ENCODE measurements around the gene SLC2A11. TPM values are rescaled to one million over a fixed set of nuclear protein-coding genes. Genes with fewer than 3 reads are reported as not detected.

SLC2A11 gene
- total RNA-seq, 1 experiment from 2014 or later, result 18.9 TPM

DNA sequence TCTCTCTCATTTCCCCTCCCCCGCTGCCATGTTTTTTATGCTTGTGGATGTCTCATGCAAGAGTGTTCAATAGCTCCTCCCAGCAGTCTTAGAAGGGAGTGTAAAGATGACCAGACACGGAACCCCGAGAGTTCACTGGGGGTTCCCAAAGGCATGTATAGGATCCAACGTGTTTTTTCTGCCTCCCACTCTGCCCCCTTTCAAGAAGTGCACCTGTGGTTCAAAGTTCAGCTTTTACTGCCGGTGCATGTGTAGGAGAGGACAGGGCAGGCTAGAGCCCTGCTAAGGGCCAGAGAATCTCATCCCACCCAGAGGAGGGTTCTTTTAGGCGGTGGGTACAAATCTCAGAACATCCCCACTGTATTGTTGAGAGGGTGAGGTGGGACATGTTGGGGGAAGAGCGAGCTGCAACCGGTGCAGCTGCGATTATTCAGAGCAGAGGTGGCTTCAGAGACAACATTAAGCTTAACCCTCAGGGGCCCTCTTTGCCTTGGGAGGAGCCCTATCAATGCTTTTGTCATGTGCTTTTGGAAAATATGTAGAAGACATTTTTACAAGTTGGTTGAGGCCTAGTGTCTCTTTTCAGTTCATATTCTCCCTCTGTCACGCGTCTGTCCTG is 51.0 kb downstream of the SLC2A11 start:
- Mint-ChIP-seq H3K36me3 (ENCODE audit: insufficient read depth, unreplicated experiment) (peaks cover 5% of the 10 kb centered on the region), H3K4me3 (ENCODE audit: low read depth, unreplicated experiment) (no peak overlapping the region), H3K4me1 (ENCODE audit: low read depth, unreplicated experiment) (peaks cover 7% of the 10 kb centered on the region), H3K27ac (ENCODE audit: unreplicated experiment) (no peak overlapping the region), H3K27me3 (ENCODE audit: unreplicated experiment) (peaks cover 19% of the 10 kb centered on the region), H3K9me3 (ENCODE audit: low read depth, unreplicated experiment) (no peaks in the 10 kb centered on the region)
- CTCF ChIA-PET, result no interaction called here
- no TSS peak for BruUV-seq (replicated peaks)
- TF ChIP-seq, protein P1, sequence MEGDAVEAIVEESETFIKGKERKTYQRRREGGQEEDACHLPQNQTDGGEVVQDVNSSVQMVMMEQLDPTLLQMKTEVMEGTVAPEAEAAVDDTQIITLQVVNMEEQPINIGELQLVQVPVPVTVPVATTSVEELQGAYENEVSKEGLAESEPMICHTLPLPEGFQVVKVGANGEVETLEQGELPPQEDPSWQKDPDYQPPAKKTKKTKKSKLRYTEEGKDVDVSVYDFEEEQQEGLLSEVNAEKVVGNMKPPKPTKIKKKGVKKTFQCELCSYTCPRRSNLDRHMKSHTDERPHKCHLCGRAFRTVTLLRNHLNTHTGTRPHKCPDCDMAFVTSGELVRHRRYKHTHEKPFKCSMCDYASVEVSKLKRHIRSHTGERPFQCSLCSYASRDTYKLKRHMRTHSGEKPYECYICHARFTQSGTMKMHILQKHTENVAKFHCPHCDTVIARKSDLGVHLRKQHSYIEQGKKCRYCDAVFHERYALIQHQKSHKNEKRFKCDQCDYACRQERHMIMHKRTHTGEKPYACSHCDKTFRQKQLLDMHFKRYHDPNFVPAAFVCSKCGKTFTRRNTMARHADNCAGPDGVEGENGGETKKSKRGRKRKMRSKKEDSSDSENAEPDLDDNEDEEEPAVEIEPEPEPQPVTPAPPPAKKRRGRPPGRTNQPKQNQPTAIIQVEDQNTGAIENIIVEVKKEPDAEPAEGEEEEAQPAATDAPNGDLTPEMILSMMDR (IDR thresholded peaks at IDR 0.05; ENCODE audit: unreplicated experiment), result no peak
- intact Hi-C loops (cut with micrococcal nuclease; ENCODE audit: unreplicated experiment), result no loop called here
- no peak for DNase-seq

- no peak overlapping the region for H3K4me3 Mint-ChIP-seq (ENCODE audit: low read depth, unreplicated experiment)
- intact Hi-C loops (cut with micrococcal nuclease; ENCODE audit: unreplicated experiment), result no loop called here
- no peaks in the 10 kb centered on the region for H3K9me3 Mint-ChIP-seq (ENCODE audit: low read depth, unreplicated experiment)
- no peak overlapping the region for H3K27ac Mint-ChIP-seq (ENCODE audit: unreplicated experiment)
- BruUV-seq (replicated peaks), result no TSS peak
- H3K4me1 Mint-ChIP-seq (ENCODE audit: low read depth, unreplicated experiment), result peaks cover 10% of the 10 kb centered on the region
- CTCF ChIA-PET, result no interaction called here
- peaks cover 12% of the 10 kb centered on the region for H3K27me3 Mint-ChIP-seq (ENCODE audit: unreplicated experiment)
- TF ChIP-seq, protein P1 (IDR thresholded peaks at IDR 0.05; ENCODE audit: unreplicated experiment), result no peak
- peaks cover 11% of the 10 kb centered on the region for H3K36me3 Mint-ChIP-seq (ENCODE audit: insufficient read depth, unreplicated experiment)
- no peak for DNase-seq
Observed at GRCh38 chr22:23909296-23909898, 51.7 kb downstream of the SLC2A11 start.

DNA sequence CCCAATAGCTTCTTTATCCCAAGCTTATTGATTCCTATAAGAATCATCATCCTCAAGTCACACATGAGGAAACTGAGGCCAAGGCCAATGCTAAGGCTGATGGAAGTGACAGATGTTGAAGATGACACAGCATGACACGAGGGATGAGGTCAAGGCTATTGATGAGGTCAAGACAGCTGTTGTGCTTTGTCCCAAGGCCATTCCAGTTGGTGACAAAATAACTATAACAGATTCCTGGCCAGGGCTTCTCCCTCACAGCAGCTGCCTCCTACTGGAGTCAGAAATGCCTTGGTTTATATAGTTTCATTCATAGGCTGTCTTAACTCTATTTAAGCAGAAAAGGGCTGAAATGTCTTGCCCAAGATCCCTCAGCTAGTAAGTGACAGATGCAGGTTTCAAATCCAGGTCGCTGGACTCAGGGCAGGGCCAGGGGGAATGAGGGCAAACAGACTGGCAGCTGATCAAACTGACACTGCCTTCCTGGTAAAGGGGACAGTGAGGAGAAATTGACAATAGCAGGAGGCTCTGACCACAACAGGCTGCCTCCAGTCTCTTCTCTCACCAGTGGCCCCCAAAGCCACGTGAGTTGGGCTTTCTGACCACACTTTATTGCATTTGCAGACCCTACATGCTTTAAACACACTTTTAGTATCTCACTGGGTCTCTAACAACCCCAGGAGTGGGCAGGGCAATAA is 53.0 kb downstream of the SLC2A11 start:
- Mint-ChIP-seq H3K9me3 (ENCODE audit: low read depth, unreplicated experiment) (no peaks in the 10 kb centered on the region), H3K36me3 (ENCODE audit: insufficient read depth, unreplicated experiment) (peaks cover 11% of the 10 kb centered on the region), H3K4me1 (ENCODE audit: low read depth, unreplicated experiment) (peaks cover 10% of the 10 kb centered on the region), H3K27ac (ENCODE audit: unreplicated experiment) (no peak overlapping the region), H3K27me3 (ENCODE audit: unreplicated experiment) (no peaks in the 10 kb centered on the region), H3K4me3 (ENCODE audit: low read depth, unreplicated experiment) (no peak overlapping the region)
- DNase-seq, result no peak
- CTCF ChIA-PET, result no interaction called here
- no TSS peak for BruUV-seq (replicated peaks)
- TF ChIP-seq, protein P1 (IDR thresholded peaks at IDR 0.05; ENCODE audit: unreplicated experiment), result no peak
- intact Hi-C loops (cut with micrococcal nuclease; ENCODE audit: unreplicated experiment), result no loop called here

DNA sequence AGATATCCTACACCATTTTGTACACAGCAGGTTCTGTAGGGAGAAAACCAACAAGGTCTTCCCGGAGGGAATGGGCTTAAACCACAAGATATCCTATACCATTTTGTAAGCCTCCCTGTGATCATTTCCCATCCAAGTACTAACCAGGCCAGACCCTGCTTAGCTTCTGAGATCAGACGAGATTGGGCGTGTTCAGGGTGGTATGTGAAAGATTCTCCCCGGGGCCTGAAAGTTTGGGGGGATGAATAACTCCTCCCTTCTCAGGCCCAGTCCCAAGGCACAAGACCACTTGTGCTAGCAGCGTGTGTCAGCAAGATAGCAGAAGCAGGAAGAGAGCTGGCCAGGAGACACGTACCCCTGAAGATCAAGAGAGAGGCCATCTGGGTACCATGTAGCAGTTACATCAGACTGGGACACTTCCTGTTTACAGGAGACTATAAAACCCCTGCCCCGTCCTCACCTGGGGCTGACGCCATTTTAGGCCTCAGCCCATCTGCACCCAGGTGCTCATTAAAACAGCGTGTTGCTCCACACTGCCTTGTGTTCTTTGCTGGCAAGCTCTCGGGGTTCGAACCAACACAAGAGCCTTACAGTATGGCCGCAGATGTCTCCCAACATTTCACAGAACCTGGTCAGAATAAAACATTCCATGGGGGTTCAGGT is 53.8 kb downstream of the SLC2A11 start:
- intact Hi-C loops (cut with micrococcal nuclease; ENCODE audit: unreplicated experiment), result no loop called here
- H3K36me3 Mint-ChIP-seq (ENCODE audit: insufficient read depth, unreplicated experiment), result peaks cover 11% of the 10 kb centered on the region
- TF ChIP-seq, protein P1 (IDR thresholded peaks at IDR 0.05; ENCODE audit: unreplicated experiment), result no peak
- no TSS peak for BruUV-seq (replicated peaks)
- H3K27ac Mint-ChIP-seq (ENCODE audit: unreplicated experiment), result no peak overlapping the region
- CTCF ChIA-PET, result interaction anchor here (0.6 kb wide), 1 partner anchor 54 kb away, joined by 3 read pairs; the partner anchor contains the start of gene SLC2A11
- H3K4me1 Mint-ChIP-seq (ENCODE audit: low read depth, unreplicated experiment), result peaks cover 10% of the 10 kb centered on the region
- no peaks in the 10 kb centered on the region for H3K27me3 Mint-ChIP-seq (ENCODE audit: unreplicated experiment)
- H3K4me3 Mint-ChIP-seq (ENCODE audit: low read depth, unreplicated experiment), result no peak overlapping the region
- no peak for DNase-seq
- no peaks in the 10 kb centered on the region for H3K9me3 Mint-ChIP-seq (ENCODE audit: low read depth, unreplicated experiment)

All from Calu3 (cell line).